Stimulated activated CD4-positive, alpha-beta T cell treated with anti-CD3 and anti-CD28 coated beads, Interleukin-4, amount 100 ng/mL, for 48 hours (primary cell): ENCODE results near the gene FOXP3.

Experiments used
- DNase-seq, 2 donors: peaks; one replicate each; pipeline ENCODE4 v3.0.0-alpha.2; 2020; ENCODE audit warnings: low read depth in 2 of 2

The FOXP3 gene

GRCh38 chrX:49250066-49250465 lies 14.4 kb downstream of the FOXP3 start:
- DNase-seq, result no peak

GRCh38 chrX:49249616-49250015 lies 14.9 kb downstream of the FOXP3 start:
- DNase-seq, result no peak

- DNase-seq, result no peak
These were observed 15.4 kb downstream of the FOXP3 start for GRCh38 chrX:49249071-49249470.

DNA sequence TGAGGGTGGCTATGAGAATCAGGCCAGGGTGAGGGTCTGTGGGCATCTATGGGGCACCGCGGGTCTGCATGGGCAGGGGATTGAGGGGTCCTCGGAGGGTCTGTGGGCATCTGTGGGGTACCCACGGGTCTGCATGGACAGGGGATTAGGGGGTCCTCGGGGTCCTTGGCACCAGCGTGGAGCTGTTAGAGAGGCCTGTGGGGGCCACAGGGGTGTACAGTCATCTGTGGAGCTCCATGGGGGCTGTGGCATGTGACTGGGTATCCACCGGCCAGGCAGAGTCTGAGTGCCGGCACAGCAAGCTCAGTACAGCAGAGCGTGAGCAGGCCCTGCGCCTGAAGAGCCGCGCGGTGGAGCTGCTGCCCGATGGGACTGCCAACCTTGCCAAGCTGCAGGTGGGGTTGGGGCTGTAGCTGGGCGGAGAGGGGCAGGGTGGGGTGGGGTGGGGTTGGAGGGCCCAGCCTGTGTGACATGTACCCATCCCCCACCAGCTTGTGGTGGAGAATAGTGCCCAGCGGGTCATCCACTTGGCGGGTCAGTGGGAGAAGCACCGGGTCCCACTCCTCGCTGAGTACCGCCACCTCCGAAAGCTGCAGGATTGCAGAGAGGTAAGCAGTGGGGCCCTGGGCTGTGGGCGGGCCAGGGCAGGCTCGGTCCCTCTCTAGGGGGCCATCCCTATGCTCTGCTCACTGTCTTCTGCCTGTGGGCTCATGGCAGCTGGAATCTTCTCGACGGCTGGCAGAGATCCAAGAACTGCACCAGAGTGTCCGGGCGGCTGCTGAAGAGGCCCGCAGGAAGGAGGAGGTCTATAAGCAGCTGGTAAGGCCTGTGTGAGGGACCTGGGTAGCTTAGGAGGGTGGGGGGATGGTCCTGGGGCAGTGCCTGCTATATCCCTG lies 16.3 kb downstream of the FOXP3 start:
- no peak for DNase-seq

DNA sequence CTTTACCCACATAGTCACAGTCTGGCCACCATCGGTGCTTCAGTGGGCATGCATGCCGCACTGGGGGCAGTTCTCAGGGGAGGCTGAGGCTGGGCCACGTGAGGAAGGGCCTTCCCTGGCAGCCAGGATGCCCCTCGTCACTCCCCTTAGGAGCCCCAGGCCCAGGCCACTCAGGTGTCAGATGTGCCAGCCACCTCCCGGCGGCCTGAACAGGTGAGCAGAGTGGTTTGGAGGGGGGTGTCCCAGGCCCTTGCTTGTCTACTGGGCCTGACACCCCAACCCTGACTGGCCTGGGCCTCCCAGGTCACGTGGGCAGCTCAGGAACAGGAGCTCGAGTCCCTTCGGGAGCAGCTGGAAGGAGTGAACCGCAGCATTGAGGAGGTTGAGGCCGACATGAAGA lies 17.2 kb downstream of the FOXP3 start:
- DNase-seq, result no peak

DNA sequence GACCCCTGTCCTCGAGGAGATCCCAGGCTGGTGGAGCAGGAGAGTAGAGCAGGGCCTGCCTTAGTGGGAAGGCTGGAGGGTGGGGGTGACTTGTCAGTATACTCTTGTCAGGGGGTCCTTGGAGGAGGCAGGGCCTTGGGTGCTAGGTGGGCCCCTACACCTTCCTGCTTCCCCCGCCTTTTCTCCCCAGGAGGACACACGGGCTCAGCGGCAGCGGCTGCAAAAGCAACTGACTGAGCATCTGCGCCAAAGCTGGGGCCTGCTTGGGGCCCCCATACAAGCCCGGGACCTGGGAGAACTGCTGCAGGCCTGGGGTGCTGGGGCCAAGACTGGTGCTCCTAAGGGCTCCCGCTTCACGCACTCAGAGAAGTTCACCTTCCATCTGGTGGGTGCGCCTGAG lies 18.0 kb downstream of the FOXP3 start:
- no peak for DNase-seq

- no peak for DNase-seq
These were observed 20.3 kb downstream of the FOXP3 start for GRCh38 chrX:49244207-49244606.

- DNase-seq, result no peak
These were observed 21.3 kb downstream of the FOXP3 start for GRCh38 chrX:49243166-49243565.

GRCh38 chrX:49242545-49243066 lies 21.9 kb downstream of the FOXP3 start:
- DNase-seq, result no peak

DNA sequence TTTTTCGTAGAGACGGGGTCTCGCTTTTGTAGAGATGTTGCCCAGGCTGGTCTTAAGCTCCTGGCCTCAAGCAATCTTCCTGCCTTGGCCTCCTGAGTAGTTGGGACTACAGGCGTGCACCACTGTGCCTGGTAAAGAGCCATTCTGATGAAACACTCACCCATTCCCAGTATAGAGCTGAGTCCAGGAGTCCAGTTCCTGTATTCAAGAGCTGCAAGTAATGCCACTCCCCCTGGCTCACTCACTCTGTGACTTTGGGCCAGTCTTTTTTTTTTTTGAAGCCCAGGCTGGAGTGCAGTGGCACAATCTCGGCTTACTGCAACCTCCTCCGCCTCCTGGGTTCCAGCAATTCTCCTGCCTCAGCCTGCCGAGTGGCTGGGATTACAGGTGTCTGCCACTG lies 25.8 kb downstream of the FOXP3 start:
- no peak for DNase-seq

DNA sequence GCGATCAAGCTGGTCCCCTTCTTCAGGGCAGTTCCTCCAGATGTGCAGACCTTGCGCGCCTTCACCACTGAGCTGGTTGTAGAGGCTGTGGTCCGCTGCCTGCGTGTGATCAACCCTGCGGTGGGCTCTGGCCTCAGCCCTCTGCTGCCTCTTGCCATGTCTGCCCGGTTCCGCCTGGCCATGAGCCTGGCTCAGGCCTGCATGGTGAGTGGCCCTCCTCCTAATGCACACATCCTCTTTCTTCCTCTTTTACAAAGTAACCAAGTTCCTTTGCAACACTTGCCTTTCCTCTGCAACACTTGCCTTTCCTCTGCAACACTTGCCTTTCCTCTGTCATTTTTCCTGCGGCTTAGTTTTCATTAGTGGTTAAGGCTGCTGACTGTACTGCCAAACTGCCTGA lies 27.4 kb downstream of the FOXP3 start:
- no peak for DNase-seq

DNA sequence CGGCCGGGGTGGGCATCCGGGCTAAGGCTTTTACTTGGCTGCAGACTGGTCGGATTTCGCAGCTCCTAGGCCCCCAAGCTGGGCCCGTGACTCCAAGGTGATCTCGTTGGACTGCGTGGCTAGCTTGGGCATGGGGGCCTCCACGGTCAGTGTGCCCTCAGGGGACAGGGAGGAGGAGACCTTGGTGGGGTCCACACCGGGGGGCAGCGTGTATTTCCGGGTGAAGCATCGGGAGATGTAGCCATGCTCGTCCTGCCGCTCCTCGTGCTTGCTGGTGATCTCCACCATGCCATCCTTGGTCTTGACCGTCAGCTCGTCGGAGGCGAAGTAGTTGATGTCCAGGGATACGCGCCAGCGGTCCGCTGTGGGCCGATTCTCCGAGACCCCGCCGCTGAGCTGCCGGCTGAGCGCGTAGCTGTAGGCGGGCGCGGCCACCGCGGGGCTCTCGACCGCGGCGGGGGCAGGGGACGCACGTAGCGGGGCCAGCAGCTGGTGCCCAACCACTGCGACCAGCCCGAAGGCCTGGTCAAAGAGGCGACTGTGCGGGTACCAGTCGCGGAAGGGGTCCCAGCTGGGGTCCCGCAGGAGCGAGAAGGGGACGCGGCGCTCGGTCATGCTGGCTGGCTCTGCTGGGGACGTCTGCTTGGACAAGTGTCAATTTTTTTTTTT lies 30.5 kb downstream of the FOXP3 start:
- no peak for DNase-seq

- DNase-seq, result no peak
These were observed 31.3 kb downstream of the FOXP3 start, which contains the start of gene CACNA1F for GRCh38 chrX:49233176-49233575. TSS of gene CACNA1F (minus strand) at chrX:49233340. CDS start at chrX:49233309, 31 bp downstream.

DNA sequence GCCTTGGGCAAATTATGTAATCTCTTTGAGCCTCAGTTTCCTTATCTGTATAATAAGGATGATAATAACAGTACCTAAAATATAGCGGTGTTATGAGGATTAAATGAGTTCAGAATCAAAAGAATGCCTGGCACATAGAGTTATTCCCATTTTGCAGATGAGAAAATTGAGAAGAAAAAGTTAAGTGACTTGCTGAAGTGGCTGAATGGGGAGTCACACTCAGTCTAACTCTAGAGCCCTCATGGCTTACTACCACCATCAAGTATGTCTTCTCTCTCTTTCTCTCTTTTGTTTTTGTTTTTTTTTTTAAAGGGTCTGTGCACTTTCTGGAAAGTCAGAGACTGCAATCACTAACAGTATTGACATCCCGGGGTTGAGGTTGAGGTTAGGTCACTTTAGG lies 32.0 kb downstream of the FOXP3 start:
- DNase-seq, result no peak

- no peak for DNase-seq
These were observed 33.0 kb downstream of the FOXP3 start for GRCh38 chrX:49231333-49232000.

DNA sequence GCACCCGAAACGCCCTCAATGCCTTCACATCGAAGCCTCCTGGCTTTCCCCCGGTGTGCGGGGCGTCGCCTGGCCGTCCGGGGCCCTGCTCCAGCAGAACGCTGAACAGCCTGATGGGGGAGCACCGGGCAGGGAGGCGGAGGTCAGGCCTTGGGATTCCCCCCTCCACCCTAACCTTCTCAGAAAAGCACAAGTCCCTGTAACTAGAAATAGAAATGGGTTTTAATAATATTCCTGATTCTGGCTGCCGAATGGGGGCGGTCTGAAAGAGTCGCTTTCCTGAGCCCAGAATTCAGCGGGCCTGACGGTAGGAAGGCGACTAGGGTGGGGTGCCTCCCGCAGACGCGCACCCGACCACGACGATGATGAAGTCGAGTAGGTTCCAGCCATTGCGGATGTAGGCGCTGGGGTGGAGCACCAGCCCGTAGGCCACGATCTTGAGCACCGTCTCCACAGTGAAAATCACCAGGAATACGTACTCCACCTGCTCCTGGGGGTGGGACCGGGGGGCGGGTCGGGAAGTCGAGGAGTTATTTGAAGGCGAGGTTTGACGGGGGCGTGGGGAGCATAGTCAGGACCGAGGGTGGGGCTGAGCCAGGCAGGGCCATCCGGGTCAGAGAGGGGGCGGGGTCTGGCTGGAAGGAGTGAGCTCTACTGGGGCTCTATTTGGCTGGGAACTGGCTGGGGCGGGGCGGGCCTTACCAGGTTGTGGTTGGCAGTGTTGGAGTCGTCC lies 33.8 kb downstream of the FOXP3 start:
- peak; percentile 50 to 66 for DNase-seq

DNA sequence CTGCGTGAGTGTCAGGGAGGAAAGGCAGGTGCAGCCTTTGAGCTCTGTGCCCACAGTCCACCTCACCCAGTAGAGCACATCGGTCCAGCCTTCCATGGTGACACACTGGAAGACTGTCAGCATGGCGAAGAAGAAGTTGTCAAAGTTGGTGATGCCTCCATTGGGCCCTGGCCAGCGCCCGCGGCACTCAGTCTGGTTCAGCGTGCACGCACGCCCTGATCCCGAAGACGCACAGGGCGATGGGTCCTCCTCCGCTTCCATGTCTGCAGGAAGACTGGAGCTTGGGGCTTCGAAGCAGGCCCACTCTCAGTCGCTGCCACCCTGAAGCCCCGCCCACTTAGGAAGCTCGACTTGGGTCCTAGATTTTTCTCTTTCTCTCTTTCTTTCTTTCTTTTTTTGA lies 36.3 kb downstream of the FOXP3 start:
- no peak for DNase-seq

GRCh38 chrX:49227726-49228125 lies 36.8 kb downstream of the FOXP3 start:
- no peak for DNase-seq

DNA sequence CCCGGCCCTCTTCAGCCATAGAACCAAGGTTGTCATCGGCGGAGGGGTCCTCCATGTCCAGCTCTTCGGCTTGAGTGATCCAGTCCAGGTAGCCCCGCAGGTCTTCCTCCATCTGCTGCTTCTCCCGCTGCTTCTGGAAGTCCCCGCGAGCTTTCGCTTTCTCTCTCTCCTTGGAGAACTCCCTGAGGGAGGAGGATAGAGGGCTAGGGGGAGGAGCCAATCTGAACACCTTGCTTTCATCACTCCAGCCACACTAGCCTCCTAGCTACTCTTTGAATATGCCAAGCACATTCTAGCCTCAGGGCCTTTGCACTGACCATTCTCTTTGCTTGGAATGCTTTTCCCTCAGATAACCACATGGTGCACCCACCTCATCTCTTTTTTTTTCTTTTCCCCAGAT lies 37.6 kb downstream of the FOXP3 start:
- DNase-seq, result no peak

DNA sequence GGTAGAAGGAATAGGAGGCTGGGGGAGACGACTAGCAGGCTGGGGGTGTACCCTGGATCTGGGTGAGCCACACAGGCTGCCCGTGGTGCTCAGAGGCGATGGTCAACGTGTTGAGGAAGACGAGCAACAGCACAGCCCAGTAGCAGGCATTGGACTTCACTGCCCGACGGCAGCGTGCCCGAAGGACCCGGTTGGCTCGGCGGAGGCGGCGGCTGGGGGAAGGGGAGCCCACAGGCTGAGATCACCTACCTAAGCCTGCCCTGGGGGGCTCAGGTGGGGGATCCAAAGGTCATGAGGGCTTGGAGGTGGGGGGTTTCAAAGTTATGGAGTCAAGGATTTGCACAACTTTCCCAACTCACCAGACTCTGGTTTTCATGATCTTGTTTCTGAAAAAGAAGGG lies 38.7 kb downstream of the FOXP3 start:
- DNase-seq, result no peak

GRCh38 chrX:49221868-49222267 lies 42.6 kb downstream of the FOXP3 start:
- DNase-seq, result no peak

DNA sequence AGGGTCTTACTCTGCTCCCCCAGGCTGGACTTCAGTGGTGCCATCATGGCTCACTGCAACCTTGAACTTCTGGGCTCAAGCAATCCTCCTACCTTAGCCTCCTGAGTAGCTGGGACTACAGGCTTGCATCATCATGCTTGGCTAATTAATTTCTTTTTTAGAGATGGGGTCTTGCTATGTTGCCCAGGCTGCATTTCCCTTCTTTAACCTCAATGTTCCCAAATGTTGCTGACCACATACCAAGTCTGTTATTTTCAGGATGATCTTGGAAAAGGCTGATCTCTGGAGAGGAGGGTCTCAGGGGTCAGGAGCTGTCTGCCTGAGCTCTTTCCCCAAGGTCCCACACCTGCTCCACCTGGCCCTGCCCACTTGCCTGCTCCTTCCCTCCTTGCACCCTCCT lies 44.4 kb downstream of the FOXP3 start:
- no peak for DNase-seq
